H9 (cell line): ENCODE measurements around the gene GCNT1. TPM values are rescaled to one million over a fixed set of nuclear protein-coding genes. Genes with fewer than 3 reads are reported as not detected.

ENCODE experiments used
- DNase-seq: peaks from one replicate; pipeline ENCODE4 v3.0.0-alpha.2; 2017
- H2AFZ ChIP-seq: one replicate; pipeline ENCODE4 v1.6.1; 2013; ENCODE audit warnings: mild to moderate bottlenecking, low read length, control low read depth, moderate library complexity
- H2AK5ac ChIP-seq: 2 replicates; pipeline ENCODE4 v1.6.1; 2013; ENCODE audit warnings: low read length, control low read depth, mixed read lengths; ENCODE audit not compliant: insufficient read length
- H2BK120ac ChIP-seq: one replicate; pipeline ENCODE4 v1.6.1; 2013; ENCODE audit warnings: low read depth, mild to moderate bottlenecking, low read length, control low read depth, inconsistent platforms; ENCODE audit not compliant: poor library complexity, severe bottlenecking
- H2BK12ac ChIP-seq: 2 replicates; pipeline ENCODE4 v1.6.1; 2013; ENCODE audit warnings: low read length, control low read depth, mixed read lengths, low read depth; ENCODE audit not compliant: insufficient read length
- H2BK15ac ChIP-seq: 2 replicates; pipeline ENCODE4 v1.6.1; 2013; ENCODE audit warnings: low read depth, low read length, control low read depth
- H2BK20ac ChIP-seq: one replicate; pipeline ENCODE4 v1.6.1; 2013; ENCODE audit warnings: low read depth, mild to moderate bottlenecking, low read length, control low read depth, inconsistent platforms; ENCODE audit not compliant: poor library complexity, severe bottlenecking
- H2BK5ac ChIP-seq: 2 replicates; pipeline ENCODE4 v1.6.1; 2013; ENCODE audit warnings: low read length, control low read depth, mixed read lengths; ENCODE audit not compliant: insufficient read length
- H3K14ac ChIP-seq: 2 replicates; pipeline ENCODE4 v1.6.1; 2013; ENCODE audit warnings: low read length, control low read depth; ENCODE audit not compliant: insufficient read depth
- H3K18ac ChIP-seq: 2 replicates; pipeline ENCODE4 v1.6.1; 2013; ENCODE audit warnings: low read depth, mild to moderate bottlenecking, mixed read lengths, low read length, control low read depth; ENCODE audit not compliant: insufficient read length
- H3K23ac ChIP-seq: 2 replicates; pipeline ENCODE4 v1.6.1; 2013; ENCODE audit warnings: low read length, control low read depth, mixed read lengths, low read depth; ENCODE audit not compliant: insufficient read length
- H3K23me2 ChIP-seq: 2 replicates; pipeline ENCODE4 v1.6.1; 2013; ENCODE audit warnings: low read depth, mild to moderate bottlenecking, mixed read lengths, low read length, control low read depth; ENCODE audit not compliant: insufficient read length, poor library complexity, severe bottlenecking
- H3K27ac ChIP-seq: 2 replicates; pipeline ENCODE4 v1.5.1; 2013; ENCODE audit warnings: low read length, control low read depth, mixed read lengths, low read depth; ENCODE audit not compliant: insufficient read length
- H3K27me3 ChIP-seq: 2 replicates; pipeline ENCODE4 v1.6.1; 2013; ENCODE audit warnings: low read length, control low read depth, inconsistent platforms; ENCODE audit not compliant: insufficient read depth
- H3K4ac ChIP-seq: 2 replicates; pipeline ENCODE4 v1.6.1; 2013; ENCODE audit warnings: low read depth, mild to moderate bottlenecking, control low read depth, inconsistent platforms, low read length, moderate library complexity
- H3K4me1 ChIP-seq: 2 replicates; pipeline ENCODE4 v1.6.1; 2013; ENCODE audit warnings: low read length, control low read depth, inconsistent platforms; ENCODE audit not compliant: insufficient read depth
- H3K4me2 ChIP-seq: 2 replicates; pipeline ENCODE4 v1.6.1; 2013; ENCODE audit warnings: low read length, control low read depth, mixed read lengths; ENCODE audit not compliant: insufficient read length, insufficient read depth
- H3K56ac ChIP-seq: 2 replicates; pipeline ENCODE4 v1.6.1; 2013; ENCODE audit warnings: low read depth, mild to moderate bottlenecking, mixed read lengths, low read length, control low read depth; ENCODE audit not compliant: insufficient read length
- H3K79me1 ChIP-seq: 2 replicates; pipeline ENCODE4 v1.6.1; 2013; ENCODE audit warnings: low read depth, mild to moderate bottlenecking, moderate library complexity, low read length, control low read depth, inconsistent platforms; ENCODE audit not compliant: insufficient read depth, poor library complexity, severe bottlenecking
- H3K79me2 ChIP-seq: 2 replicates; pipeline ENCODE4 v1.6.1; 2013; ENCODE audit warnings: low read length, control low read depth, inconsistent platforms; ENCODE audit not compliant: insufficient read depth
- H3K9ac ChIP-seq: 2 replicates; pipeline ENCODE4 v1.6.1; 2013; ENCODE audit warnings: low read length, control low read depth, mixed read lengths; ENCODE audit not compliant: insufficient read length; ENCODE audit errors: extremely low read depth
- H3K9me3 ChIP-seq: one replicate; pipeline ENCODE4 v1.6.1; 2013; ENCODE audit warnings: low read depth, low read length, inconsistent platforms; ENCODE audit not compliant: control insufficient read depth
- H3T11ph ChIP-seq: one replicate; pipeline ENCODE4 v1.6.1; 2013; ENCODE audit warnings: mild to moderate bottlenecking, low read length, control low read depth, inconsistent platforms
- H4K20me1 ChIP-seq: one replicate; pipeline ENCODE4 v1.6.1; 2013; ENCODE audit not compliant: control insufficient read depth, insufficient read length, insufficient read depth
- H4K5ac ChIP-seq: 2 replicates; pipeline ENCODE4 v1.6.1; 2013; ENCODE audit warnings: low read depth, mild to moderate bottlenecking, mixed read lengths, low read length, control low read depth; ENCODE audit not compliant: insufficient read length
- H4K8ac ChIP-seq: replicated peaks from 2 replicates; pipeline ENCODE4 v1.6.1; 2013; ENCODE audit warnings: low read length, control low read depth, mixed read lengths, low read depth; ENCODE audit not compliant: insufficient read length
- H4K91ac ChIP-seq: 2 replicates; pipeline ENCODE4 v1.6.1; 2013; ENCODE audit warnings: low read depth, mild to moderate bottlenecking, moderate library complexity, mixed read lengths, low read length, control low read depth; ENCODE audit not compliant: insufficient read length
- H3K27ac Mint-ChIP-seq, 3 experiments: 2 replicates in 2 of 3; 3 replicates in 1 of 3; pipeline ENCODE4 v1.8.0; 2020 to 2021; ENCODE audit warnings: mixed read lengths in 3 of 3, mild to moderate bottlenecking in 1 of 3, moderate library complexity in 1 of 3
- H3K27me3 Mint-ChIP-seq: 2 replicates; pipeline ENCODE4 v1.8.0; 2021; ENCODE audit warnings: low read depth, mild to moderate bottlenecking, moderate library complexity, mixed read lengths
- H3K36me3 Mint-ChIP-seq, 3 experiments: 2 replicates in 2 of 3; 3 replicates in 1 of 3; pipeline ENCODE4 v1.8.0; 2020 to 2021; ENCODE audit warnings: low read depth in 3 of 3, mixed read lengths in 3 of 3; ENCODE audit not compliant: insufficient read depth in 1 of 3
- H3K4me1 Mint-ChIP-seq, 2 experiments: 2 replicates each; pipeline ENCODE4 v1.8.0; 2020; ENCODE audit warnings: mixed read lengths in 2 of 2
- H3K4me3 Mint-ChIP-seq, 2 experiments: 2 replicates in 1 of 2; 3 replicates in 1 of 2; pipeline ENCODE4 v1.8.0; 2020 to 2021; ENCODE audit warnings: mild to moderate bottlenecking in 2 of 2, mixed read lengths in 2 of 2, moderate library complexity in 1 of 2
- H3K9me3 Mint-ChIP-seq, 2 experiments: 2 replicates in 1 of 2; 3 replicates in 1 of 2; pipeline ENCODE4 v1.8.0; 2020; ENCODE audit warnings: mild to moderate bottlenecking in 2 of 2, mixed read lengths in 2 of 2, moderate library complexity in 1 of 2
- CTCF ChIP-seq: fragments of 200-600 bp; sonication (generic); conservative IDR thresholded peaks from 3 replicates; pipeline ENCODE4 v1.8.0; 2021; ENCODE audit warnings: antibody characterized with exemption, mild to moderate bottlenecking
- WGBS: extraction: QIAGEN DNeasy Blood & Tissue Kit; methylation state at CpG from one replicate; pipeline ENCODE4 v1.1.7; 2013; ENCODE audit warnings: missing lambda C conversion rate, low lambda C conversion rate, mixed read lengths; ENCODE audit not compliant: insufficient read length; ENCODE audit errors: extremely low coverage; 5-methylcytosine and 5-hydroxymethylcytosine counted together
- total RNA-seq: library from RNA; stranded (reverse); gene quantifications from 2 replicates; pipeline ENCODE4 v1.2.1, GENCODE V29; 2021

The GCNT1 gene
- total RNA-seq, 1 experiment from 2014 or later = 35.6 TPM

DNA sequence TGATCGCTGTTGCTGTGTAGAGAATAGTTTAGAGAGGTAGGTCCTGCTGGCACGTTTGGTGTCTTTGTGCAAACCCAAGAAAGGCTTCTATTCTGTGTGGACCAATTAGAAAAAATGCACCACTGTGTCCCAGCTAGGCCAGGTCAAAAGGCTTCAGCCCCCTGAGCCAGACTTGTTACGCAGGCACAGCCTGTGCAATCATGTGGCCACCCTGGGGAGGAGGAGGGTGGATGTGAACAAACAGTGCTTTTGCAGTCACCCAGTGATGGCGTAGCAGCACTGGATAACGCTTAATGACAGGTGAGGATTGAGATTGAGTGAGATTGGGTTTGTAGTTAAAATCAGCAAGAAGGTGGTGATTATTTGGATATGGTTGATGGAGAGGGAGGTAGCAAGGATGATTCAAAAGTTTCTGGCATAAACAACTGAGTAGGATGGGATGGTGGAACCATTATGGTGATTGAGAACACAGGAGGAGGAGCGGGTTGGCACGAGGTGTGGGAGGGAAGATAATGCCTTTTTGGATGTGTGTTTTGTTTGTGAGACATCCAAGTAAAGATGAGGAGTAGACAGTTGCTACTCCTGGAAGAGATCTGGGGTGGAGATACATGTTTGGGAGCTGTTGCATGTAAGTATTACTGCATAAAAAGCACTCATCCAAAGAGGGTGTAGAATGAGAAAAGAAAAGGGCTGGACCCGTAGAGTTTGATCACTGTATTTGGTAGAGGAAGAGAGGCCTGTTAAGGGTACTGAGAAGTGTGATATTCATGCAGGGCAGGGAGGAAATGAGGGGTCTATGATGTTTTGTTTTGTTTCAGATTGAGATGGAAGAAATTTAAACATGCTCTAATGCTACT lies 6.7 kb downstream of the GCNT1 start:
- Histone ChIP-seq H4K5ac (no peak overlapping the region), H2BK120ac (no peak overlapping the region), H4K91ac (no peak overlapping the region), H3K79me1 (no peaks in the 10 kb centered on the region), H2BK15ac (no peak overlapping the region), H3K27ac (no peak overlapping the region), H3K23me2 (no peaks in the 10 kb centered on the region), H4K8ac (no peak overlapping the region), H3K18ac (no peak overlapping the region), H3K14ac (no peak overlapping the region), H3K4ac (no peak overlapping the region), H2BK20ac (no peak overlapping the region), H2BK12ac (no peak overlapping the region), H3K9ac (no peak overlapping the region), H2AFZ (no peak overlapping the region), H3K27me3 (no peaks in the 10 kb centered on the region), H3K56ac (no peak overlapping the region), H3K23ac (no peak overlapping the region), H3K4me2 (no peak overlapping the region), H3K9me3 (no peaks in the 10 kb centered on the region), H2BK5ac (no peak overlapping the region), H3T11ph (no peak overlapping the region), H3K4me1 (no peaks in the 10 kb centered on the region; the same call in 1 of the 2 replicates), H4K20me1 (no peaks in the 10 kb centered on the region), H2AK5ac (no peak overlapping the region), H3K79me2 (no peaks in the 10 kb centered on the region)
- peaks cover 0 to 39% (median 35%) of the 10 kb centered on the region in 3 experiments; a peak in 4 of 7 replicates for H3K36me3 Mint-ChIP-seq
- WGBS = 100% methylated on average over 1 of the region's 8 CpGs
- no peak for DNase-seq
- H3K4me3 Mint-ChIP-seq = no peak overlapping the region
- no peaks in the 10 kb centered on the region for H3K9me3 Mint-ChIP-seq
- peak overlapping the region in 2 of 3 experiments; percentile 0 to 23; a peak in 2 of 7 replicates for H3K27ac Mint-ChIP-seq
- TF ChIP-seq CTCF = no peak
- H3K4me1 Mint-ChIP-seq = peaks cover 42 to 44% of the 10 kb centered on the region in 2 experiments
- H3K27me3 Mint-ChIP-seq = no peaks in the 10 kb centered on the region
